Vagina (tissue), 2 donors: Measurements from ENCODE around the gene HSPA2. TPM values are rescaled to one million over a fixed set of nuclear protein-coding genes. Genes with fewer than 3 reads are reported as not detected.

Source experiments
- DNase-seq, 2 donors: peaks; one replicate each; pipeline ENCODE4 v3.0.0-alpha.2; 2017; ENCODE audit errors: extremely low spot score in 2 of 2
- H3K27ac ChIP-seq: fragments of 200-600 bp; sonication (generic); one replicate; pipeline ENCODE4 v1.5.1; 2019
- H3K27me3 ChIP-seq: fragments of 200-600 bp; sonication (generic); one replicate; pipeline ENCODE4 v1.5.1; 2019
- H3K36me3 ChIP-seq, 2 donors: fragments of 200-600 bp; sonication (generic); one replicate each; pipeline ENCODE4 v1.5.1; 2017 to 2019
- H3K4me1 ChIP-seq: fragments of 200-600 bp; sonication (generic); one replicate; pipeline ENCODE4 v1.5.1; 2019
- H3K4me3 ChIP-seq, 2 donors: fragments of 200-600 bp; sonication (generic); 1 replicate in 1 of 2; 2 replicates in 1 of 2; pipeline ENCODE4 v1.5.1; 2016 to 2019
- H3K9me3 ChIP-seq: fragments of 200-600 bp; sonication (generic); one replicate; pipeline ENCODE4 v1.5.1; 2019
- CTCF ChIP-seq, 3 experiments: fragments of 450-650 bp in 2 of 3; fragments of 200-600 bp in 1 of 3; sonication (generic) in 1 of 3; IDR thresholded peaks; one replicate each; pipeline ENCODE4 v1.5.1; 2017 to 2019; ENCODE audit warnings: antibody characterized with exemption in 3 of 3, mild to moderate bottlenecking in 2 of 3, moderate library complexity in 2 of 3
- POLR2A ChIP-seq, 2 donors: fragments of 450-650 bp; IDR thresholded peaks; one replicate each; pipeline ENCODE4 v1.6.1; 2017; ENCODE audit warnings: antibody characterized with exemption in 2 of 2, mild to moderate bottlenecking in 2 of 2, moderate library complexity in 2 of 2
- POLR2AphosphoS5 ChIP-seq, 2 donors: sonication (generic); formaldehyde crosslinking; IDR thresholded peaks; one replicate each; pipeline ENCODE4 v1.9.0; 2017; ENCODE audit warnings: antibody characterized with exemption in 2 of 2, mild to moderate bottlenecking in 2 of 2, low read depth in 1 of 2; ENCODE audit not compliant: insufficient read depth in 1 of 2
- intact Hi-C: fragments of 100-400 bp; cut with DNase I; formaldehyde crosslinking; loops from one replicate; pipeline ENCODE4 v1.15.1; 2023
- total RNA-seq: library from RNA; depleted of rRNA; stranded (reverse); fragments of >200 nt; gene quantifications from one replicate; pipeline ENCODE4 v1.2.3, GENCODE V29; 2016

The HSPA2 gene
- total RNA-seq, 1 donor from 2014 or later: 47.4 TPM

- DNase-seq: no peak
- H3K27ac ChIP-seq: no peak overlapping the region
- peaks cover 0 to 7% of the 10 kb centered on the region in 2 donors for H3K36me3 ChIP-seq
- no peak overlapping the region for H3K4me3 ChIP-seq
- H3K27me3 ChIP-seq: no peaks in the 10 kb centered on the region
- no peak for TF ChIP-seq POLR2AphosphoS5 (IDR thresholded peaks at IDR 0.05; ENCODE audit: insufficient read depth in 1 of 2, low read depth in 1 of 2)
- no peak for TF ChIP-seq CTCF (IDR thresholded peaks at IDR 0.05)
- TF ChIP-seq POLR2A (IDR thresholded peaks at IDR 0.05): no peak
- intact Hi-C loops: no loop called here
- H3K9me3 ChIP-seq: no peaks in the 10 kb centered on the region
- H3K4me1 ChIP-seq: peaks cover 52% of the 10 kb centered on the region
These were observed 22.3 kb upstream of the HSPA2 start for GRCh38 chr14:64518229-64518628.

GRCh38 chr14:64520699-64521098, 19.8 kb upstream of the HSPA2 start:
- no peaks in the 10 kb centered on the region for H3K9me3 ChIP-seq
- H3K36me3 ChIP-seq: peaks cover 0 to 7% of the 10 kb centered on the region in 2 donors
- no peaks in the 10 kb centered on the region for H3K27me3 ChIP-seq
- no peak for DNase-seq
- H3K4me1 ChIP-seq: peaks cover 28% of the 10 kb centered on the region
- H3K27ac ChIP-seq: no peak overlapping the region
- TF ChIP-seq POLR2AphosphoS5 (IDR thresholded peaks at IDR 0.05; ENCODE audit: insufficient read depth in 1 of 2, low read depth in 1 of 2): no peak
- no peak for TF ChIP-seq POLR2A (IDR thresholded peaks at IDR 0.05)
- no peak for TF ChIP-seq CTCF (IDR thresholded peaks at IDR 0.05)
- intact Hi-C loops: no loop called here
- H3K4me3 ChIP-seq: no peak overlapping the region

DNA sequence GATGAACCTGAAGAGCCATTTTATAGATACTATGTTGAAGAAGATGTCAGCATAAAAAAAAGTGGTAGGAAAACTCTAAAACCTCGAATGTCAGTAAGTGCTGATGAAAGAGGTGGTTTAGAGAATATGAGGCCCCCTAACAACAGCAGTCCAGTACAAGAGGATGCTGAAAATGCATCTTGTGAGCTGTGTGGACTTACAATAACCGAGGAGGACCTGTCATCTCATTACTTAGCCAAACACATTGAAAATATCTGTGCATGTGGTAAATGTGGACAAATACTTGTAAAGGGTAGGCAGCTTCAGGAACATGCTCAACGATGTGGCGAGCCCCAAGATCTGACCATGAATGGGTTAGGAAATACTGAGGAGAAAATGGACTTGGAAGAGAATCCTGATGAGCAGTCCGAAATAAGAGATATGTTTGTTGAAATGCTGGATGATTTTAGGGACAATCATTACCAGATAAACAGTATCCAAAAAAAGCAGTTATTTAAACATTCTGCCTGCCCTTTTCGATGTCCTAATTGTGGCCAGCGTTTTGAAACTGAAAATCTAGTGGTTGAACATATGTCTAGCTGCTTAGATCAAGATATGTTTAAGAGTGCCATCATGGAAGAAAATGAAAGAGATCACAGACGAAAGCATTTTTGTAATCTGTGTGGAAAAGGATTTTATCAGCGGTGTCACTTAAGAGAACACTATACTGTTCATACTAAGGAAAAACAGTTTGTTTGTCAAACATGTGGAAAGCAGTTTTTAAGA, 17.8 kb upstream of the HSPA2 start:
- TF ChIP-seq CTCF (IDR thresholded peaks at IDR 0.05) (no peak), POLR2A (IDR thresholded peaks at IDR 0.05) (no peak), POLR2AphosphoS5 (IDR thresholded peaks at IDR 0.05; ENCODE audit: insufficient read depth in 1 of 2, low read depth in 1 of 2) (no peak)
- no peak overlapping the region for H3K4me3 ChIP-seq
- no peak overlapping the region for H3K27ac ChIP-seq
- no peaks in the 10 kb centered on the region for H3K27me3 ChIP-seq
- DNase-seq: no peak
- peaks cover 0 to 7% of the 10 kb centered on the region in 2 donors for H3K36me3 ChIP-seq
- no peaks in the 10 kb centered on the region for H3K9me3 ChIP-seq
- intact Hi-C loops: no loop called here
- H3K4me1 ChIP-seq: peaks cover 8% of the 10 kb centered on the region

DNA sequence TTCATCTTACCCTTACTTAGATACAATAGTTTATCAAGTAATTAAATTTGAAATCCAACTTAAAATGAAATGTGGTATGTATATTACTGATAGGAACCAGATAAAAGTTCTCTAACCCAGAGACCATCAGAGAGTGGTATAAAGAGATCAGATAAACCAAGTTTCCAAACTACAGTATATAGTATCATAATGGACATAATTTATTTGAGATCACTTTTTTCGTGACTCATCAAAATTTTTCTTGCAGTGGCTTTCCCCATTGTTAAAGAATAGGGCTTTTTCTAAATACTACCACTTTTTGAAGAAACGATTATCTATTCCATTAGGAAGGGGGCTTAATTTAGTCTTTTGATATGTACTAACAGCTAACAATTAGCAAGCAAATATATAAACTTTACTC, 15.2 kb upstream of the HSPA2 start:
- Histone ChIP-seq H3K27ac (no peak overlapping the region), H3K27me3 (no peaks in the 10 kb centered on the region), H3K36me3 (peaks cover 0 to 7% of the 10 kb centered on the region in 2 donors), H3K4me3 (no peak overlapping the region), H3K4me1 (peaks cover 3% of the 10 kb centered on the region), H3K9me3 (no peaks in the 10 kb centered on the region)
- no peak for DNase-seq
- intact Hi-C loops: no loop called here
- TF ChIP-seq CTCF (IDR thresholded peaks at IDR 0.05) (no peak), POLR2A (IDR thresholded peaks at IDR 0.05) (no peak), POLR2AphosphoS5 (IDR thresholded peaks at IDR 0.05; ENCODE audit: insufficient read depth in 1 of 2, low read depth in 1 of 2) (no peak)

DNA sequence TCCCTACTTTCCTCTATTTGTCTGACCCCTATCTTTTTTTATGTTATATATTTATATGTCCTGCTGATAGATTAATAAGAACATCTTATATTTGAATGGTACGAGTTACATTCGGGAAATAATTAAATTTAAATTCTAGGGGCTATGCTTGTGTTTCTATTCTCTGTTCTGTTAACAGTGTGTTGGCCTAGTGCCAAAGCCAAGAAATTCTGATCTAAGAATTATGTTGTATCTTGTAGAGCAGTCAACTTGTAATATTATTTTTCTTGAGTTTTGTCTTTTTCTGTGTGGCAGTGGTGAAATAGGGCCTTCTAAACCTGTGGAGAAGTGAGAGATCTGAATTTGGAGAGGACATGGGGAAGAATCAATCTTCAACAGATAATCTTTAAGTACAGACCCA, 9.0 kb upstream of the HSPA2 start:
- Histone ChIP-seq H3K27ac (no peak overlapping the region), H3K27me3 (no peaks in the 10 kb centered on the region), H3K4me3 (no peak overlapping the region), H3K9me3 (no peaks in the 10 kb centered on the region), H3K4me1 (no peaks in the 10 kb centered on the region), H3K36me3 (no peaks in the 10 kb centered on the region)
- intact Hi-C loops: loop anchor here (10.0 kb wide), 1 partner anchor 103 kb away; no protein-coding TSS in a partner anchor
- TF ChIP-seq CTCF (IDR thresholded peaks at IDR 0.05) (no peak), POLR2AphosphoS5 (IDR thresholded peaks at IDR 0.05; ENCODE audit: insufficient read depth in 1 of 2, low read depth in 1 of 2) (no peak), POLR2A (IDR thresholded peaks at IDR 0.05) (no peak)
- no peak for DNase-seq
